Liver (tissue), 9 donors: ENCODE measurements around the gene PGLYRP3. TPM values are rescaled to one million over a fixed set of nuclear protein-coding genes. Genes with fewer than 3 reads are reported as not detected.

Experiments used
- DNase-seq: peaks from one replicate; pipeline ENCODE4 v3.0.0-alpha.2; 2017; ENCODE audit warnings: low spot score
- H3K27ac ChIP-seq, 2 donors: one replicate each; pipeline ENCODE4 v1.7.0; 2013; ENCODE audit warnings: inconsistent platforms in 2 of 2, low read length in 2 of 2, control low read depth in 1 of 2, low read depth in 1 of 2, mild to moderate bottlenecking in 1 of 2
- H3K27me3 ChIP-seq, 4 donors: one replicate each; pipeline versions ENCODE4 v1.6.1 to v1.7.0; 2013; ENCODE audit warnings: low read length in 3 of 4, inconsistent platforms in 1 of 4, mild to moderate bottlenecking in 1 of 4, moderate library complexity in 1 of 4; ENCODE audit not compliant: control insufficient read depth in 4 of 4, insufficient read depth in 4 of 4
- H3K36me3 ChIP-seq, 4 donors: one replicate each; pipeline versions ENCODE4 v1.6.1 to v1.7.0; 2013; ENCODE audit warnings: low read length in 3 of 4, mild to moderate bottlenecking in 3 of 4, low read depth in 1 of 4, moderate library complexity in 1 of 4; ENCODE audit not compliant: control insufficient read depth in 4 of 4, insufficient read depth in 3 of 4
- H3K4me1 ChIP-seq, 4 donors: one replicate each; pipeline versions ENCODE4 v1.6.1 to v1.7.0; 2013; ENCODE audit warnings: low read length in 3 of 4, mild to moderate bottlenecking in 3 of 4, moderate library complexity in 1 of 4; ENCODE audit not compliant: control insufficient read depth in 4 of 4, insufficient read depth in 4 of 4
- H3K4me3 ChIP-seq, 3 donors: one replicate each; pipeline versions ENCODE4 v1.6.1 to v1.7.0; 2013; ENCODE audit warnings: low read length in 3 of 3, control low read depth in 1 of 3, low read depth in 1 of 3, mild to moderate bottlenecking in 1 of 3
- H3K9ac ChIP-seq, 2 donors: one replicate each; pipeline ENCODE4 v1.7.0; 2013; ENCODE audit warnings: low read length in 2 of 2, mild to moderate bottlenecking in 2 of 2, moderate library complexity in 2 of 2, control low read depth in 1 of 2, low read depth in 1 of 2
- H3K9me3 ChIP-seq, 4 donors: one replicate each; pipeline versions ENCODE4 v1.6.1 to v1.7.0; 2013; ENCODE audit warnings: low read length in 3 of 4; ENCODE audit not compliant: control insufficient read depth in 4 of 4
- EGR1 ChIP-seq, 2 donors: IDR thresholded peaks; 2 replicates each; pipeline ENCODE4 v1.6.1; 2016 to 2018; ENCODE audit warnings: antibody characterized with exemption in 2 of 2, low read depth in 2 of 2
- FOXA2 ChIP-seq: IDR thresholded peaks from 2 replicates; pipeline ENCODE4 v1.6.1; 2016; ENCODE audit warnings: antibody characterized with exemption
- HNF4A ChIP-seq, 2 donors: conservative IDR thresholded peaks; 2 replicates each; pipeline ENCODE4 v1.6.1; 2016; ENCODE audit warnings: antibody characterized with exemption in 2 of 2, mild to moderate bottlenecking in 2 of 2
- JUND ChIP-seq, 2 donors: IDR thresholded peaks; 2 replicates each; pipeline ENCODE4 v1.6.1; 2016; ENCODE audit warnings: antibody characterized with exemption in 2 of 2
- RAD21 ChIP-seq, 2 donors: IDR thresholded peaks; 2 replicates each; pipeline ENCODE4 v1.6.1; 2016; ENCODE audit warnings: antibody characterized with exemption in 2 of 2, mild to moderate bottlenecking in 2 of 2
- RXRA ChIP-seq, 2 donors: IDR thresholded peaks; 2 replicates each; pipeline ENCODE4 v1.6.1; 2017 to 2018; ENCODE audit warnings: antibody characterized with exemption in 2 of 2, mild to moderate bottlenecking in 1 of 2
- TAF1 ChIP-seq: conservative IDR thresholded peaks from 2 replicates; pipeline ENCODE4 v1.6.1; 2016; ENCODE audit warnings: antibody characterized with exemption, mild to moderate bottlenecking
- ZBTB33 ChIP-seq: IDR thresholded peaks from 2 replicates; pipeline ENCODE4 v1.6.1; 2016; ENCODE audit warnings: antibody characterized with exemption
- WGBS: extraction: QIAGEN DNeasy Blood & Tissue Kit; methylation state at CpG from one replicate; pipeline ENCODE4 v1.1.7; 2013; 5-methylcytosine and 5-hydroxymethylcytosine counted together
- polyA plus RNA-seq, 2 donors: library from polyadenylated mRNA; stranded (reverse) in 1 of 2; unstranded in 1 of 2; fragments of 200-250 nt in 1 of 2; fragments of >200 nt in 1 of 2; fragmentation: Nextera tagmentation in 1 of 2; extraction: Ambion mirVana in 1 of 2; gene quantifications; one replicate each; pipeline versions ENCODE4 v1.2.1 to v1.2.3, GENCODE V29; 2013 to 2015
- total RNA-seq, 2 donors: library from RNA; depleted of rRNA; stranded (reverse); fragments of >200 nt; gene quantifications; one replicate each; pipeline ENCODE4 v1.2.3, GENCODE V29; 2014
- TF ChIP-seq, protein P1 (sequence below): fragments of 150-350 bp; IDR thresholded peaks from 2 replicates; pipeline ENCODE4 v1.5.1; 2017; ENCODE audit warnings: improper control_type of control experiment, low read depth, low read length; ENCODE audit not compliant: missing input control
- TF ChIP-seq, protein P2 (sequence below): IDR thresholded peaks from 2 replicates; pipeline ENCODE4 v1.6.1; 2016; ENCODE audit warnings: antibody characterized with exemption
- donor health status: healthy.
- donor health status: healthy.
- donor health status: healthy.
- donor health status: healthy.
- donor health status: healthy.

PGLYRP3 gene
- total and polyA plus RNA-seq, 4 donors, result not detected

GRCh38 chr1:153288634-153289275 is 24.0 kb downstream of the PGLYRP3 start:
- WGBS, result 63% methylated on average over 11 of the region's 11 CpGs
- Histone ChIP-seq H3K36me3 (no peaks in the 10 kb centered on the region), H3K27ac (no peak overlapping the region), H3K4me1 (no peaks in the 10 kb centered on the region), H3K4me3 (no peak overlapping the region), H3K9me3 (no peaks in the 10 kb centered on the region), H3K27me3 (peaks cover 0 to 4% (median 0%) of the 10 kb centered on the region in 4 donors), H3K9ac (no peak overlapping the region)
- no peak for TF ChIP-seq EGR1 (IDR thresholded peaks at IDR 0.05; ENCODE audit: low read depth in 2 of 2)
- TF ChIP-seq, protein P1, sequence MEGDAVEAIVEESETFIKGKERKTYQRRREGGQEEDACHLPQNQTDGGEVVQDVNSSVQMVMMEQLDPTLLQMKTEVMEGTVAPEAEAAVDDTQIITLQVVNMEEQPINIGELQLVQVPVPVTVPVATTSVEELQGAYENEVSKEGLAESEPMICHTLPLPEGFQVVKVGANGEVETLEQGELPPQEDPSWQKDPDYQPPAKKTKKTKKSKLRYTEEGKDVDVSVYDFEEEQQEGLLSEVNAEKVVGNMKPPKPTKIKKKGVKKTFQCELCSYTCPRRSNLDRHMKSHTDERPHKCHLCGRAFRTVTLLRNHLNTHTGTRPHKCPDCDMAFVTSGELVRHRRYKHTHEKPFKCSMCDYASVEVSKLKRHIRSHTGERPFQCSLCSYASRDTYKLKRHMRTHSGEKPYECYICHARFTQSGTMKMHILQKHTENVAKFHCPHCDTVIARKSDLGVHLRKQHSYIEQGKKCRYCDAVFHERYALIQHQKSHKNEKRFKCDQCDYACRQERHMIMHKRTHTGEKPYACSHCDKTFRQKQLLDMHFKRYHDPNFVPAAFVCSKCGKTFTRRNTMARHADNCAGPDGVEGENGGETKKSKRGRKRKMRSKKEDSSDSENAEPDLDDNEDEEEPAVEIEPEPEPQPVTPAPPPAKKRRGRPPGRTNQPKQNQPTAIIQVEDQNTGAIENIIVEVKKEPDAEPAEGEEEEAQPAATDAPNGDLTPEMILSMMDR, result peak; percentile 10
- no peak for DNase-seq

DNA sequence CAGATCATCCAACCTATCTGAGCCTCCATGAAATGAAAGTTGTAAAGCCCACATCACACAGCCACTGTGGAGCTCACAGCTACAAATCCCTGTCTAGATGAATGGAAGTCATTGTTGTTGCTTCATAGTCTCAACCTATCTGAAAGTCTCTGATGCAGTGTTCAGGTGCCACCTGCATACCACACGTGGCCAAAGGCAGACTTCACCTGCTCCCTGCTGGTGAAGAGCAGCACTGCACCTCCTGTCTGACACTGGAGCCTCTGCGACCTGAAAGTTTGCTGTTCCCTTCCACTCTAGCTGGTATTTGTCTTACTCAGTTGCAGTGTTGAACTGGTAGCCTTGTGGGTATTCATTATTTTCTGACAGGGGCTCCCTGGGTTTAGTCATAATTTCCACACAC is 34.9 kb downstream of the PGLYRP3 start:
- Histone ChIP-seq H3K27me3 (no peaks in the 10 kb centered on the region), H3K27ac (no peak overlapping the region), H3K4me3 (no peak overlapping the region), H3K4me1 (no peaks in the 10 kb centered on the region), H3K36me3 (no peaks in the 10 kb centered on the region), H3K9me3 (no peaks in the 10 kb centered on the region), H3K9ac (no peak overlapping the region)
- DNase-seq, result no peak
- TF ChIP-seq ZBTB33 (no peak), FOXA2 (no peak), EGR1 (IDR thresholded peaks at IDR 0.05; ENCODE audit: low read depth in 2 of 2) (no peak), RXRA (IDR thresholded peaks at IDR 0.05) (no peak), TAF1 (no peak), RAD21 (IDR thresholded peaks at IDR 0.05) (peak; percentile 31 to 64)
- TF ChIP-seq, protein P1, result peak; percentile 51
- TF ChIP-seq, protein P2, sequence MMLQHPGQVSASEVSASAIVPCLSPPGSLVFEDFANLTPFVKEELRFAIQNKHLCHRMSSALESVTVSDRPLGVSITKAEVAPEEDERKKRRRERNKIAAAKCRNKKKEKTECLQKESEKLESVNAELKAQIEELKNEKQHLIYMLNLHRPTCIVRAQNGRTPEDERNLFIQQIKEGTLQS, result no peak
- 10% methylated on average over 2 of the region's 2 CpGs for WGBS

- Histone ChIP-seq H3K4me3 (no peak overlapping the region), H3K4me1 (no peaks in the 10 kb centered on the region), H3K36me3 (no peaks in the 10 kb centered on the region), H3K27ac (no peak overlapping the region), H3K9me3 (no peaks in the 10 kb centered on the region), H3K27me3 (no peaks in the 10 kb centered on the region), H3K9ac (no peak overlapping the region)
- 89% methylated on average over 1 of the region's 1 CpG for WGBS
- DNase-seq, result no peak
- TF ChIP-seq HNF4A (conservative IDR thresholded peaks at IDR 0.05) (no peak), EGR1 (IDR thresholded peaks at IDR 0.05; ENCODE audit: low read depth in 2 of 2) (no peak), ZBTB33 (no peak), JUND (IDR thresholded peaks at IDR 0.05) (no peak)
- TF ChIP-seq, protein P1, result no peak
These were observed 40.6 kb downstream of the PGLYRP3 start for GRCh38 chr1:153272186-153272585.
